ENCODE data around the gene FIGN. TPM values are rescaled to one million over a fixed set of nuclear protein-coding genes. Genes with fewer than 3 reads are reported as not detected.

The FIGN gene
- total and polyA plus RNA-seq, 2 of the 4 experiments (the other 2 are of a cell fraction), result 0.77 to 0.90 TPM

DNA sequence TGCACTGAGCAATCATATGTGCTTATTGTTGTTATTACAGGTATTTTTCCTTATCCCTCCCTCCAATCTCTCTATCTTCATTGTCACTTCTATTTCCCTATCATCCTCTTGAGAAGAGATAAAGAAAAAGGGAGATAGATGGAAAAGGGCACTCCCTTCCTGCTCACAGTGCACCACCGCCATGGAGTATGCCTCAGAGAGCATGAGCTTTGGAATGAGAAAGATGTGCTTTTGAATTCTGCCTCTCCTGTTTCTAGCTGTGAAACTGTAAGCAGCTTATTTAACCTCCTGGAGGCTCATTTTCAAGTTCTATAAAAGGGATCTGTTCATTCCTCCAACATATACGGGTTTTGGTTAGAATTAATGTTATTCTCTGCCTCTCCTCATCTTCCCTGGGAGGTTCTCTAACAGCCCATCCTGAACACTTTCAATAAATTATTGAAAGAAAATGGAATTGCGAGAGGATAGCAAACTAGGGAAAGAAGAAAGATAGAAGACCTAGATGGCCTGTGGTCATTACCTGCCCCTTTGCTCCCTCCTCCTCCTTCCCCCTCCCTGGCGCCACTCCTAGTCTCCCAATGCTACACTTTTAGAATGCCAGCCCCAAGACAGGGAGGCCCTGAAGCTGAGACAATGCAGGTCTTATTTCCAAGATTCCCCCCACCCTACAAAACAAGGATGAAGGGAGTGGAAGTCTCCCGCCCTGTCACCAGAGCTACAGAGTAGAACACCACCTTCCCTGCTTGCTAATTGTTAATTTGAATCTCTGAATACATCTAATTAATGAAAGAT, 37.8 kb downstream of the FIGN start:
- Histone ChIP-seq H3K79me1 (ENCODE audit: low read depth in 1 of 2, low read length in 2 of 2) (peaks cover 2% of the 10 kb centered on the region in 2 experiments; a peak in 2 of 4 replicates), H4K5ac (ENCODE audit: low read depth, low read length) (no peak overlapping the region), H3K4me1 (ENCODE audit: control insufficient read depth, insufficient read depth, low read length) (peaks cover under 1% of the 10 kb centered on the region; the same call in 1 of the 2 replicates), H2AK5ac (ENCODE audit: low read depth, low read length) (no peak overlapping the region), H3K9me1 (ENCODE audit: insufficient read depth, low read length) (peaks cover 2% of the 10 kb centered on the region; the same call in 1 of the 2 replicates), H2BK5ac (ENCODE audit: low read depth, low read length, poor library complexity, severe bottlenecking) (no peak overlapping the region), H3K4me3 (ENCODE audit: insufficient read depth, low read depth, low read length) (no peak overlapping the region), H3K9me3 (ENCODE audit: control insufficient read depth, insufficient read depth, low read length) (no peaks in the 10 kb centered on the region), H2BK15ac (ENCODE audit: low read depth, low read length) (no peak overlapping the region), H4K91ac (ENCODE audit: insufficient read depth, low read depth, low read length) (no peak overlapping the region), H3K18ac (ENCODE audit: low read depth, low read length) (no peak overlapping the region), H2AFZ (replicated peaks; ENCODE audit: low read length, poor library complexity) (no peak overlapping the region), H3K36me3 (ENCODE audit: control insufficient read depth, insufficient read depth, low read length) (no peaks in the 10 kb centered on the region), H3K27ac (ENCODE audit: insufficient read depth, low read length) (no peak overlapping the region), H2AK9ac (replicated peaks; ENCODE audit: low read depth, low read length, poor library complexity) (no peak overlapping the region), H3K9ac (ENCODE audit: low read depth, low read length) (no peak overlapping the region), H3K4ac (ENCODE audit: low read depth, low read length) (no peak overlapping the region), H3K23ac (ENCODE audit: low read depth, low read length) (no peak overlapping the region), H3K4me2 (ENCODE audit: low read depth, low read length) (no peak overlapping the region), H3K56ac (ENCODE audit: extremely low read depth, insufficient read depth, low read length) (no peak overlapping the region), H2BK120ac (ENCODE audit: low read depth, low read length) (no peak overlapping the region), H2BK20ac (ENCODE audit: low read depth, low read length) (no peak overlapping the region), H3K14ac (replicated peaks; ENCODE audit: low read depth, low read length) (no peak overlapping the region), H4K20me1 (ENCODE audit: insufficient read depth, low read length) (no peaks in the 10 kb centered on the region), H4K8ac (ENCODE audit: low read depth in 2 of 2, low read length in 2 of 2) (no peak overlapping the region), H3K27me3 (ENCODE audit: control insufficient read depth, insufficient read depth, low read length) (no peaks in the 10 kb centered on the region)
- no TSS peak for BruUV-seq (replicated peaks)
- TF ChIP-seq, protein P1, sequence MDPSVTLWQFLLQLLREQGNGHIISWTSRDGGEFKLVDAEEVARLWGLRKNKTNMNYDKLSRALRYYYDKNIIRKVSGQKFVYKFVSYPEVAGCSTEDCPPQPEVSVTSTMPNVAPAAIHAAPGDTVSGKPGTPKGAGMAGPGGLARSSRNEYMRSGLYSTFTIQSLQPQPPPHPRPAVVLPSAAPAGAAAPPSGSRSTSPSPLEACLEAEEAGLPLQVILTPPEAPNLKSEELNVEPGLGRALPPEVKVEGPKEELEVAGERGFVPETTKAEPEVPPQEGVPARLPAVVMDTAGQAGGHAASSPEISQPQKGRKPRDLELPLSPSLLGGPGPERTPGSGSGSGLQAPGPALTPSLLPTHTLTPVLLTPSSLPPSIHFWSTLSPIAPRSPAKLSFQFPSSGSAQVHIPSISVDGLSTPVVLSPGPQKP (IDR thresholded peaks at IDR 0.05; ENCODE audit: borderline replicate concordance, low read depth, low read length), result no peak
- TF ChIP-seq FOS (IDR thresholded peaks at IDR 0.05; ENCODE audit: low read depth, low read length) (no peak), RAD21 (IDR thresholded peaks at IDR 0.05; ENCODE audit: low read length) (no peak), POLR2A (IDR thresholded peaks at IDR 0.05; ENCODE audit: low read depth, low read length) (no peak), CHD1 (IDR thresholded peaks at IDR 0.05; ENCODE audit: low read depth, low read length) (no peak), RCOR1 (IDR thresholded peaks at IDR 0.05; ENCODE audit: insufficient replicate concordance, low read length) (no peak), BHLHE40 (IDR thresholded peaks at IDR 0.05; ENCODE audit: low read depth, low read length) (no peak), MXI1 (IDR thresholded peaks at IDR 0.05; ENCODE audit: borderline replicate concordance, low read depth, low read length) (no peak), SMC3 (IDR thresholded peaks at IDR 0.05; ENCODE audit: low read depth, low read length) (no peak), RFX5 (IDR thresholded peaks at IDR 0.05; ENCODE audit: low read depth, low read length) (no peak), CTCF (conservative IDR thresholded peaks at IDR 0.05; ENCODE audit: low read depth, low read length) (no peak), MAZ (IDR thresholded peaks at IDR 0.05; ENCODE audit: borderline replicate concordance, low read depth, low read length) (no peak), NFE2L2 (IDR thresholded peaks at IDR 0.05; ENCODE audit: low read depth, low read length) (no peak), MAFK (IDR thresholded peaks at IDR 0.05; ENCODE audit: low read depth, low read length) (no peak), CEBPB (IDR thresholded peaks at IDR 0.05; ENCODE audit: low read depth, low read length) (no peak)
- TF ChIP-seq, protein P2, sequence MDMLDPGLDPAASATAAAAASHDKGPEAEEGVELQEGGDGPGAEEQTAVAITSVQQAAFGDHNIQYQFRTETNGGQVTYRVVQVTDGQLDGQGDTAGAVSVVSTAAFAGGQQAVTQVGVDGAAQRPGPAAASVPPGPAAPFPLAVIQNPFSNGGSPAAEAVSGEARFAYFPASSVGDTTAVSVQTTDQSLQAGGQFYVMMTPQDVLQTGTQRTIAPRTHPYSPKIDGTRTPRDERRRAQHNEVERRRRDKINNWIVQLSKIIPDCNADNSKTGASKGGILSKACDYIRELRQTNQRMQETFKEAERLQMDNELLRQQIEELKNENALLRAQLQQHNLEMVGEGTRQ (IDR thresholded peaks at IDR 0.05; ENCODE audit: low read depth, low read length), result no peak
- DNase-seq, result no peak
- in situ Hi-C loops (cut with MboI; ENCODE audit: low sequenced_read_pairs), result no loop called here
- no CpG with 5 or more reads among the region's 5 CpGs for WGBS, 2 experiments (ENCODE audit: extremely low coverage in 2 of 2, insufficient read length in 1 of 2)
- POLR2A ChIA-PET (ENCODE audit: unreplicated experiment), result no interaction called here
- CTCF ChIA-PET, result no interaction called here
- ATAC-seq (ENCODE audit: low read depth), result no peak
- dilution Hi-C loops (cut with HindIII; ENCODE audit: low sequenced_read_pairs, unreplicated experiment), result no loop called here
- intact Hi-C loops (cut with micrococcal nuclease), result no loop called here

Measured in IMR-90 (cell line).